Activated CD8-positive, alpha-beta memory T cell treated with anti-CD3 and anti-CD28 coated beads for 48 hours (primary cell): ENCODE results near the gene BIN1.

Experiments
- DNase-seq, 3 experiments: peaks; one replicate each; pipeline ENCODE4 v3.0.0-alpha.2; 2020; ENCODE audit warnings: low read depth in 2 of 3, low spot score in 2 of 3

Gene BIN1

DNA sequence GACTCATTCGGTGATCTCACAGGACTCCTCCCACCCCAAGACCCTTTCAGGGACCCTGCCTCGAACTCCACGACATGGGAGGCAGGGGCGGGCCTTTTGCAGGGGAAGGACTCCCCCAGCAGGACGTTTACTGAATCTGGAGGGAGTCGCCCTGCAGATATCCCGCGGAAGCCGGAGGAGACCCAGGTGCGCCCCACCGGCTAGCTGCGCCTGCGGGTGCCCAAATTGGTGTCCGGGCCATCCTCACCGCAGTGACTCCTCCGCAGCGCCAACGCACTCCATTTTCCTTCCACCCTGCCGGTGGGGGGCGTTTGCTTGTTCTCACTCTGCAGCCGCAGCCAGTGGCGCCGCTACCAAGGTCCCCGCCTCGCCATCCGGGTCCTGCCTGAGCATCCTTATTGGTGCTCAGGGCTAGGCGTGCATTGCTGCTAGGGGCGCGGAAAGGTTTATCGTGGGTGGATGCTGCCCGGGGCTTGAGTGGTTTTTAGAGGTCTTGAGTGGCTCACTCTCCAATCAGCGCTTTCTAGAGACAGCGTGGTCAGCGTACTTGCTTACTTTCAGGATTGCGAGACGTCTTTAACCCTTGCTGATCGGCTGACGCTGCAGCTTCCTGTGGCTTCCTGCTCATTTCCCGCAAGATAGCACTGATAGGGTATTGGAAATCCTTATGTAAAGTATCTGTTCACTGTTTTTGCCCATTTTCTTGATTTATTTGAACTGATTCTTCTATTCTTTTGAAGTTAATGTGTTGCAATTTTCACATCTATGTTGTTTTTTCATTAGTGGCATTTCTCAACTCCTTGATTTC is 81.4 kb downstream of the BIN1 start:
- DNase-seq = peak; percentile 37 to 56 (median 42)

- DNase-seq = no peak
Observed at GRCh38 chr2:127024769-127025358, 82.1 kb downstream of the BIN1 start.

- no peak for DNase-seq
Observed at GRCh38 chr2:127023504-127023903, 83.5 kb downstream of the BIN1 start.

GRCh38 chr2:127022817-127023216 is 84.1 kb downstream of the BIN1 start:
- DNase-seq = no peak

- no peak for DNase-seq
Observed at GRCh38 chr2:127020536-127020935, 86.4 kb downstream of the BIN1 start.

- no peak for DNase-seq
Observed at GRCh38 chr2:127017548-127017947, 89.4 kb downstream of the BIN1 start.

DNA sequence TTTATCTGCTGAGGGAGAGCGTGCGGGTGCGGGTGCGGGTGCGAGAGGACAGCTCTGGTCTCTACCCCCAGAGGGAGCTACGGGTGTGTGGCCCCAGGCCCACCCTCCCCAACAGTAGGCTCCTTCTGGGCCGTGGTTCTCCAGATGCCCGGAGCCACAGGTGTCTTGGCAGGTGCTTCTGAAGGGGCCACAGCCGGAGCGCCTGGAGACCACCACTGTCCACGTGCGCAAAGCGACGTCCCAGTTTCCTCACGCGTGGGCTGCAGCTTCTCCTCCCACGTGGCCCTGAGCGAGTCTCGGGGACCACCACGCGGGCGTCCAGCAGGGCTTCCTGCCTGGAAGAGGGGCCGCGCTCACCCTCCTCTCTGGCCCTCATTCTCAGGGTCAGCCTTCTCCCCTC is 90.6 kb downstream of the BIN1 start:
- DNase-seq = no peak

DNA sequence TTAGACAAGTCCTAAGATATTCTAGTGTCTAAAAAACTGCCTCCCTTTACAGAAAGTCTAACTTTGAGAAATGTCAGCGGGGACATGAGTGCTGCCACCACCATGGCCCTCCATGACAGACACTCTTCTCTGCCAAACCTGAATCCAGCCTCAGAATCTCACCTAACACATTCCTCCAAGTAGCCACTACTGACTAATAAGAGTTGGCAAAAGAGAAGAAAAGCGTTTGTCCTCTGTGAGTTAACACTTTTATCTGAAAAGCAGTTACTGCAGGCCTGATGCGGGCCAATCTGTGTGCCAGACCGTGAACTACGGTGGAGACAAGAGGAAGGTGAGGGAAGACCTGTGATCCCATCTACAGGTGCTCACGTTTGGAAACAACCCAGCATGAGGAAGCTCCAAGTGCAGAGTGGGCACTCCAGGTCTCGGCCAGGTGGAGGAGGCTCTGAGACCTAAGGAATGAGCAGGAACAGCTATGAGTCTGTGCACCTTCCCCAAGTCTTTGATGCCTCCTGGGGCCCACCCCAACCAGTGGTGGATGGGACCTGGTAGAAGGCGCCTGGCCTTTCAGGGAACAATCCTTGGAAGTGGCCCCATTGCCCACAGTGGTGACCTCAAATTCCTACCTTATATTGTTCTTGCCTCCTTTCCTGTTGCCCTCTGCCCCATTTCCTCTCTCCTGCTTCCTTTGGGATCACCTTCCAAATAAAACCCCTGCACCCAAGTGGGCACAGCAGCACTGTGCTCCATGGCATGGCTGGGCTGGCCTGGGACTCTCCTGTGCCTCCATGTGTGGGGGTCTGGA is 91.6 kb downstream of the BIN1 start:
- no peak for DNase-seq

GRCh38 chr2:127014630-127015029 is 92.3 kb downstream of the BIN1 start:
- DNase-seq = no peak

- no peak for DNase-seq
Observed at GRCh38 chr2:127014224-127014623, 92.7 kb downstream of the BIN1 start.

DNA sequence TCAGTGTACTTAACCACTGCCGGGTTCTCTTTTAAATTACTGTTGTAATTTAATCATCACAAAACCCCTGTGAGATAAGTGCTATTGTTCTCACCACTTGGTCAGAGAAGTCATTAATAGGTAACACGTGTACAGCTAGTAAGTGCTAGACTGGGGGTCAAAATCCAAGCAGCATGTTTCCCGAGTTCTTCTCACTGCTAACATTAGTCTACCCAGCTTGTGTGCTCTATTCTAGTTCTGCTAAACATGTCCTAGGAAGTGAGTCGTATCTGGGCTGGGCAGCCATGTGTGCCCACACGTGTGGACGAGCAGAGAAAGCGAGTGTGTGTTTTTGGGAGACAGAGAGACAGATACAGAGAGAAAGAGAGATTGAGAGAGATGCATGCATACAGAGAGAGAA is 94.1 kb downstream of the BIN1 start:
- DNase-seq = no peak

GRCh38 chr2:127012215-127012614 is 94.7 kb downstream of the BIN1 start:
- DNase-seq = no peak

- no peak for DNase-seq
Observed at GRCh38 chr2:127011796-127012195, 95.2 kb downstream of the BIN1 start.

DNA sequence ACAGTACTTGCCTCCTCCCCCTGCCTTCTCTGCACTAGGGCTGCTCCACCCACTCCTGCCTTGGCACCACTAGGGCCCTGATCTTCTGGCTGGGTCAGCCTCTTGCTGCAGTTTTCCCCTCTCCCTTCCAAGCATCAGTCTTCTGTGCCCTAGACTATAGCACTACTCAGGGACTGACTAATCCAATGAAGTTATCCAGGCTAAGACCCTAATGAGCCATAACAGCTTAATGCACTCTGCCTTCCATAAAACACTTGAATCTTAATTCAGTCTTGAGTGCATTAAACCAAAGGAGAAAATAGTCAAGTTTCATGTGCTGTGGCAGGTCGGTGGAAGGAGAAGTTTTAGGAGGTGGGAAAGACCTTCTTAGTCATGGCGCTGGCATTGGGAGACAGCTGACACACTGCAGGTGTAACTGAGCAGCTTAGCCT is 95.7 kb downstream of the BIN1 start:
- no peak for DNase-seq

DNA sequence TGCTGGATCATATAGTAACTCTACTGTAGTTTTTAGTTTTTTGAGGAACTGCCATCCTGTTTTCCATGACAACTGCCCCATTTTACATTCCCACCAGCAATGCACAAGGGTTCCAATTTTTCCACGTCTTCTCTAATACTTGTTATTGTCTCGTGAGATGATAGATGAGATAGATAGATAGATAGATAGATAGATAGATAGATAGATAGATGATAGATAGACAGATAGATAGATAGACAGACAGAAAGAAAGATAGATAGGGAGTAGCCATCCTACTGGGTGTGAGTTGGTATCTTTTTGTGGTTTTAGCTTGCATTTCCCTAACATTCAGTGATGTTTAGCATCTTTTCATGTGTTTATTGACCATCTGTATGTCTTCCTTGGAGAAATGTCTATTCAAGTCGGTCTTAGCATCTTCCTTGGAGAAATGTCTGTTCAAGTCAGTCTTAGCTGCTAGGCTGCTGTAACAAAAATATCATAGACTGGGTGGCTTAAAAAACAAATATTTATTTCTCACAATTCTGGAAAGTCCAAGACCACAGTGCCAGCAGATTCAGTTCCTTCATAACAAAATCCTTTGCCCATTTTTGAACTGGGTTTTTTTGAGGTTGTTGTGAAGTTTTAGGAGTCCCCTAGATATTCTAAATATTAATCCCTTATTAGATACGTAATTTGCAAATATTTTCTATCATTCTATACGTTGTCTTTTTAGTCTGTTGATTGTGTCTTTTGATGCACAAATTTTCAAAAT is 98.5 kb downstream of the BIN1 start:
- no peak for DNase-seq

GRCh38 chr2:127007652-127008051 is 99.3 kb downstream of the BIN1 start:
- DNase-seq = no peak

DNA sequence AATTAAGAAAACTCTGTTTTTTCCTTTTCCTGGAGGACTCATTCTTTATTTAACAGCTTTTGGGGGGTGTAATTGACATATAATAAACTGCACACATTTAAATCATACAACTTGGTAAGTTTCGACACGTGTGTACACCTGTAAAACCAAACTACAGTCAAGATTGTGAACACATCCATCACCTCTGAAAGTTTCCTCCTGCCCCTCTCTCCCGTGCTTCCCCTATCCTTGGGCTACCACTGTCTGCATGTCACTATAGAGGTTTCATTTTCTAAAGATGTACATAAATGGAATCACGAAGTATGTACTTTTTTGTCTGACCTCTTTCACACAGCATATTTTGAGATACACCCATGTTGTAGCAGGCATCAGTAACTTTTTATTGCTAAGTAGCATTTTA is 100.0 kb downstream of the BIN1 start:
- no peak for DNase-seq

DNA sequence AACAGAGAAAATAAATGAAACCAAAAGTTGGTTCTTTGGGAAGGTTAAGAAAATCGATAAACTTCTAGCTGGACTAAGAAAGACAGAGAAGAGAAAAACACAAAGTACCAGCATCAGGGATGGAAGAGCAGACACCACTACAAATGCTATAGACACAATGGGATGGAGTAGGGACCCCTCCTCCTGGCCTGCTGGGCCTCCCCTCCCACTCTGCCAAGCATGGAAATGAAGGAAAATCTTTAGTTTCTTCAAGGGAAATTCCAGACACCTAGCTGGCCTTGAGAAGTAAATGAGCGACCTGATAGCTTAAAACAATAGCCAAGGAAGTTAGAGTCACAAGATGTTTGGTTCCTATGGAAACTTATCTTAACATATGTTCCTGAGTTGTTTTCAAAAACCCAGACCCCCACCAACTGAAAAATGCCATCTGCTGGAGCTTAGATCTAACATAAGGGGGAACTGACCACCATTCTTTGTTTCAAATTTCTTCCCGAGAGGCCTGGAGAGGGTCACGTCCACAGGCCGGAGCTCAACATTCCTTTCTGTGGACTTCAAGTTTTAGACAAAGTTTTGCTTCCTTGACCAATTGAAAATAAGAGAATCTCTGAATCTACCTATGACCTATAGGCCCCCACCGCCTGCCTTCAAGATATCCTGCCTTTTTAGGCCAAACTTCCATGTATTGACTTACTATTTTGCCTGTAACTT is 101.9 kb downstream of the BIN1 start:
- DNase-seq = no peak

GRCh38 chr2:127003070-127003800 is 103.7 kb downstream of the BIN1 start:
- no peak for DNase-seq

DNA sequence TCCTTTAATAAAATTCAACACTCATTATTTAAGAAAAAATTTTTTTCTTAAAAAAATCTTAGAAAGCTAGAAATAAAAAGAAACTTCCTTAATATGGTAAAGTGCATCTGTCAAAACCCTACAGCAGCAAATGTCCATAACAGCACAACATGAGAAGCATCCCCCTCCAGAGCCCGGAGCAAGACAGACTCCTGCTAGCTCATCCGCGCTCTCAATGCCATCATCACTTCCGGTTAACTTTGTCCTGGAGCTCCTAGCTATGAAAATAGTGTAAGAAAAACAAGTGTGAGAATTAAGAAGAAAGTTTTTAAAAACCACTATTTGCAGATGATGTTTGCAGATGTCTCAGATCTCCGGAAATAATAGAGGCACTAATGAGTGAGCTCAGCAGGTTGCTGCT is 105.2 kb downstream of the BIN1 start:
- DNase-seq = no peak
